ENCODE results near the gene SRSF3. TPM values are rescaled to one million over a fixed set of nuclear protein-coding genes. Genes with fewer than 3 reads are reported as not detected.
"Not testable (repeated sequence)": the region's sequence is repeated elsewhere in the genome, so short reads cannot be mapped to it uniquely, and the experiment has no call there.

SRSF3 gene
- polyA plus RNA-seq, 3 donors from 2014 or later = 344 to 391 (median 379) TPM

DNA sequence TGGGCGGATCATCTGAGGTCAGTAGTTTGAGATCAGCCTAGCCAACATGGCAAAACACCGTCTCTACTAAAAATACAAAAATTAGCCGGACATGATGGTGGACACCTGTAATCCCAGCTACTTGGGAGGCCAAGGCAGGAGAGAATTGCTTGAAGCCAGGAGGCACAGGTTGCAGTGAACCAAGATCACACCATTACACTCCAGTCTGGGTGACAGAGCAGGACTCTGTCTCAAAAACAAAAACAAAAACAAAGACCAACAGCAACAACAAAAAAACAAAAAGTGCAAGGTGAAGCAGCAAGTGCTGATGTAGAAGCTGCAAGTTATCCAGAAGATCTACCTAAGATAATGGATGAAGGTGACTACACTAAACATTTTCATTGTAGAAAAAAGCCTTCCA lies 17.5 kb downstream of the SRSF3 start:
- H3K4me3 Mint-ChIP-seq, H3K9me3 Mint-ChIP-seq, DNase-seq: not testable (repeated sequence)
- Mint-ChIP-seq H3K36me3 (peaks cover 4 to 23% (median 20%) of the 10 kb centered on the region in 3 donors), H3K27me3 (ENCODE audit: low read depth in 3 of 3) (peaks cover 2 to 16% (median 7%) of the 10 kb centered on the region in 3 donors), H3K4me1 (peaks cover 38 to 57% of the 10 kb centered on the region in 2 donors), H3K27ac (peak overlapping the region in 5 of 6 donors; percentile 31 to 83 (median 64))

DNA sequence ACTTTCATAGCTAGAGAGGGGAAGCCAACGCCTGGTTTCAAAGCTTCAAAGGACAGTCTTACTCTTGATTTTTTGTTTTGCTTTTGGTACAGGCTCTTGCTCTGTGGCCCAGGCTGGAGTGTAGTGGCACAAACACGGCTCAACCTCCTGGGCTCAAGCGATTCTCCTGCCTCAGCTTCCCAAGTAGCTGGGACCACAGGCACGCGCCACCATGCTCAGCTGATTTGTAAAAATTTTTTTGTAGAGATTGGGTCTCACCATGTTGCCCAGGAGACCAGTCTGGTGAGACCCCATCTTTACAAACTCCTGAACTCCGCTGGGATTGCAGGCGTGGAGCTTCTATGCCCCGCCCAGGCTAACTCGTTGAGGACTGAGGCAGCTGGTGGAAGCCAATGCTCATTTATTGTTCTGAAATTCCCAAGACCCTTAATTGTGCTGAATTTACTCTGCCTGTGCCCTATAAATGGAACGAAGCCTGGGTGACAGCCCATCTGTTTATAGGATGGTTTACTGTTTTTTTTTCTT lies 18.0 kb downstream of the SRSF3 start:
- H3K4me3 Mint-ChIP-seq = no peak overlapping the region
- H3K27ac Mint-ChIP-seq = peak overlapping the region in 4 of 6 donors; percentile 7 to 83 (median 60)
- H3K4me1 Mint-ChIP-seq = peaks cover 41 to 56% of the 10 kb centered on the region in 2 donors
- no peak for DNase-seq
- peaks cover 2 to 16% (median 7%) of the 10 kb centered on the region in 3 donors for H3K27me3 Mint-ChIP-seq (ENCODE audit: low read depth in 3 of 3)
- no peaks in the 10 kb centered on the region for H3K9me3 Mint-ChIP-seq
- peaks cover 4 to 23% (median 20%) of the 10 kb centered on the region in 3 donors for H3K36me3 Mint-ChIP-seq

DNA sequence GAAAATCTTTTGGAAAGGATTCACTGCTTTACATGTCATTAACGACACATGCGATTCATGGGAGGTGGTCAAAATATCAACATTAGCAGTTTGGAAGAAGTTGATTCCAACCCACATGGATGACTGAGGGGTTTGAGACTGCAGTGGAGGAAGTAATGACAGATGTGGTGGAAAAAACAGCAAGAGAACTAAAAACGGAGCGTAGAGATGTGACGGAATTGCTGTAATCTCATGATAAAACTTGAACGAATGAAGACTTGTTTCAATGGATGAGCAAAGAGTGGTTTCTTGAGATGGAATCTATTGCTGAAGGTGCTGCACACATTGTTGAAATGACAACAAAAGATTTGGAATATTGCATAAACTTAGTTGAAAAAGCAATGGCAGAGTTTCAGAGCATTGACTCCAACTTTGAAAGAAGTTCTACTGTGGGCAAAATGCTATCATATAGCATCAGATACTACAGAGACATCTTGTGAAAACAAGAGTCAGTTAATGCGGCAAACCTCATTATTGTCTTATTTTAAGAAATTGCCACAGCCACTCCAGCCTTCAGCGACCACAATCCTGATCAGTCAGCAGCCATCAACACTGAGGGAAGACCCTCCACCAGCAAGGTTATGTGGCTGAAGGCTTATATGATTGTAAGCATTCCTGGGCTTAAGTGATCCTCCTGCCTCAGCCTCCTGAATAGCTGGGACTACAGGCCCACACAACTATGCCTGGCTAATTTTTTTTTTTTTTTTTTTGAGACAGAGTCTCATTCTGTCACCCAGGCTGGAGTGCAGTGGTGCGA lies 19.2 kb downstream of the SRSF3 start:
- Mint-ChIP-seq H3K4me1 (peaks cover 33 to 44% of the 10 kb centered on the region in 2 donors), H3K9me3 (no peaks in the 10 kb centered on the region), H3K27ac (peak overlapping the region in 4 of 6 donors; percentile 4 to 84 (median 78)), H3K4me3 (no peak overlapping the region), H3K36me3 (peaks cover 4 to 13% (median 12%) of the 10 kb centered on the region in 3 donors), H3K27me3 (ENCODE audit: low read depth in 3 of 3) (peaks cover 0 to 8% (median 2%) of the 10 kb centered on the region in 3 donors)
- DNase-seq = no peak

DNA sequence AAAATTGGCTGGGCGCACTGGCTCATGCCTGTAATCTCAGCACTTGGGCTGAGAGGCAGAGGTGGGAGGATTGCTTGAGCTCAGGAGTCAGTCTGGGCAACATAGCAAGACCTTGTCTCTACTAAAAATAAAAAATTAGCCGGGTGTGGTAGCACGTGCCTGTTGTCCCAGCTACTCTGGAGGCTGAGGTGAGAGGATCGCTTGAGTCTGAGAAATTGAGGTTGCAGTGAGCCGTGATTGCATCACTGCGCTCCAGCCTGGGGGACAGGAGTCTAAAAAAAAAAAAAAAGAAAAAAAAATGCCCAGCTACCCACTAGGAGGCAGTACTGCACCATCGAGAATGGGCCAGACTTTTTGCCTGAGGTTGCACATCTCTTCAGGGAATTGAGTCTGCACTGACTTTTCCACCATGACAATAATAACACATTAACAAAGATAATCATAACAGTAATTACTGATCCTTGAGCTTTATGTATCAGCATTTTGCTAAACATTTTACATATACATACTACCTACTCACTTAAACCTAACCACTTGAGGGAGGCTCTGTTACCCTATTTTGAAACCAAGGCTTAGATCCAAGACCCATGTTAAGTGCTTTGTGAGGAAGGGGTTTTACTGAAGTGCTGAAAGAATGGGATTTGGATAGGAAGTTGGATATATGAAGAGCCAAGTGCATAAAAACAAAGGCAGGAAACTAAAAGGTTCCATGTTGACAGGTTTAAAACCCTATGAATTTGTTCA lies 21.0 kb downstream of the SRSF3 start:
- Mint-ChIP-seq H3K9me3 (no peaks in the 10 kb centered on the region), H3K4me1 (peaks cover 20 to 26% of the 10 kb centered on the region in 2 donors), H3K27ac (peak overlapping the region; percentile 14 to 81 (median 72)), H3K27me3 (ENCODE audit: low read depth in 3 of 3) (peaks cover 0 to 2% (median 2%) of the 10 kb centered on the region in 3 donors), H3K36me3 (peaks cover 0 to 13% (median 12%) of the 10 kb centered on the region in 3 donors), H3K4me3 (no peak overlapping the region)
- DNase-seq = peak; percentile 52 to 68 (median 56)

DNA sequence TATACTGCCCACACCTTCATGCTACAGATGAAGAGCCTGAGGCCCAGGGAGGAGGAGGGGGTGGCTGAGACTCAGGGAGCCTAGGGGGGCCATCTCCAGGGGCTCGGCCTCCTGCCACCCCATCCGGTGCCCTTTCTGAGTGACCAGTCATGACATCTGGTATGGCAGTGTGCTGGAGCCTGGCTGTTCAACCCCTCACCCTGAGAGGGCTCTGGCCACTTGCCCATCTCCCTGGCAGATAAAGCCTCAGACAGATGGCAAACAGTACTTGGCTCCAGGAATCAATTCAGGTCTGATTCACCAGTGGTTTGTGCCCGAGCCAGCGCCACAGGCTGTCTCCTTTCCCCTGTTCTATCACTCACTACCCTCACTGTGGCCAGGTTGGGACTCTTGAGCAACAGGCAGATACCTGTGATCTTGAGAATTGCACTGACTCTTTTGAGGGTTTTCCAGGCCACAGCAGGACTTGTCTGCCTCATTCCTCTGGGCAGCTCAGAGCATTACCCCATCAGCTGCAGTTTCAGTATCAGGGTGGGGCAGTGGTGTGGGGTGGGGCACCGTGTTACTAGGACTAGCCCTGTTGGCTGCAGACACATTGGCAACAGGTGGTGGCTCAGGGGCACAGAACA lies 22.8 kb downstream of the SRSF3 start:
- peak overlapping the region in 3 of 6 donors; percentile 19 to 40 (median 30) for H3K27ac Mint-ChIP-seq
- peaks cover 0 to 7% (median 5%) of the 10 kb centered on the region in 3 donors for H3K36me3 Mint-ChIP-seq
- H3K4me1 Mint-ChIP-seq = peaks cover 13 to 15% of the 10 kb centered on the region in 2 donors
- H3K27me3 Mint-ChIP-seq (ENCODE audit: low read depth in 3 of 3) = peaks cover 0 to 2% (median 0%) of the 10 kb centered on the region in 3 donors
- DNase-seq = no peak
- no peaks in the 10 kb centered on the region for H3K9me3 Mint-ChIP-seq
- H3K4me3 Mint-ChIP-seq = no peak overlapping the region

DNA sequence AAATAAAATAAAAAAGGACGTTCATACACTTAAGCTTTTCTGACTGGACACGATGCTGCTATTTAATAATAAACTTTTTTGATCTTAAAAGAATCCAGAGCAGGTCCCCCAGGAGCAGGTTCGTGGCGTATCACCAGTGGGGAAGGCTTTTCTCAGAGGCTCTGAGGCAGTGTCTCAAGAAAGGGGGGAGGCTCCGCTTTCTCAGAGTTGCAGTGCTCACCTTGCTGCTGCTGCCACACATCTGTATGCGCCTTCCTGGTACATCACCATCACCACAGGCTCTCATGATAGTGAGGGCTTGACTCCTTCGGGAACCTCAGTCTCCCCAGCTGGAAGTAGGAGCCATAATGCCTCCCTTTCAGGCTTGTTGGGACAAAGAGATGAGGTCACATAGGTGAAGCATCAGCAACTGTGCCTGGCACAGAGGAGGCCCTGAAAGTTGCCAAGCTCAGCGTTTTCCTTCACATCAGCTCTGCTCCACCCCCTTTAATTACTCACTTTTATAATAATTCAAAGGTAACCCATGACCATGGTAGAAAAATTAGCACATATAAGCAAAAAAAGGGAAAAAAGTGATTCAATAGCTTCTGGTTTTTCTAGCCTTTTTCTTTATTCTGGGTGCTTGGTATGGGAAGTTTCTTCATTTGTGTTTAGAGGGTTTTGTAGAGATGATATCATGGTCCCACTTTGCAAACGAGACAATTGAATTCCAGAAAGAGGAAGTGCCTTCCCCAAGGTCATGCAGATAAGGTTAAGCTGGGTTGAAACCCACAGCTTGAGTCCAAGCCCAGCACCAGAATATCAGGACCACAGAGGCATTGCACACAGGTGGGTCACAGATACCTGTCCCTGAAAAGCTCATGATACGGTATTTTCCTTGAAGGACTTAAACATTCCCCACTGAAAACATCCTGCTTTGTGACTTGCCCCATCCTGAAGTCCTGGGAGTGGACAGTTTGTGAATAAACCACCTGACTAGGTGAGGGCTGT lies 24.5 kb downstream of the SRSF3 start:
- H3K27me3 Mint-ChIP-seq (ENCODE audit: low read depth in 3 of 3) = peaks cover 0 to 2% (median 2%) of the 10 kb centered on the region in 3 donors
- no peak overlapping the region for H3K4me3 Mint-ChIP-seq
- H3K27ac Mint-ChIP-seq = peak overlapping the region in 1 of 6 donors; percentile 3
- no peak for DNase-seq
- no peaks in the 10 kb centered on the region for H3K9me3 Mint-ChIP-seq
- H3K36me3 Mint-ChIP-seq = no peaks in the 10 kb centered on the region
- H3K4me1 Mint-ChIP-seq = peaks cover 14 to 21% of the 10 kb centered on the region in 2 donors

DNA sequence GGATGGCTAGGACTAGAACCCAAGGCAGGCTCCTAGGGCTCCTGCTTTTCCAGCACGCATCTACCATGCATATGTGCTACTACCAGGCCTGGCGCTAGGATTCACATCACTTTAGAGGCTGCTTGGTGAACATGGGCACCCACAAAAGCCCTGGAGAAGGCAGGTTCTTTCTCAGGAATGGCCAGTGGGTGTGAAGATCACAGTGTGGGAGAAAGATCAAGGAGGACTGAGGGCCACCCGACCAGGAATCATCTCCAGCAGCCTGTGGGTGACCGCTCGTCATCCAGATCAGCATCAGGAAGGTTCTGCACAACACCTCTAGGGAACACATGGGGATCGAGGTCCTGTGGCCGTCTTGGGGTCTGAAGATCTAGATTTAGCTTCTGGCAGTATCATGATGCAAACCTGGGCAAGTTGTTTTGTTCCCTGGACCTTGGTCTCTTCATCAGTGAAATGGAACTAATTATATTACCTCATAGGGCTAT lies 27.3 kb downstream of the SRSF3 start:
- no peak for DNase-seq
- no peaks in the 10 kb centered on the region for H3K36me3 Mint-ChIP-seq
- H3K27ac Mint-ChIP-seq = no peak overlapping the region
- H3K4me3 Mint-ChIP-seq = no peak overlapping the region
- peaks cover 0 to 7% (median 2%) of the 10 kb centered on the region in 3 donors for H3K27me3 Mint-ChIP-seq (ENCODE audit: low read depth in 3 of 3)
- H3K9me3 Mint-ChIP-seq = no peaks in the 10 kb centered on the region
- peaks cover 9 to 14% of the 10 kb centered on the region in 2 donors for H3K4me1 Mint-ChIP-seq

DNA sequence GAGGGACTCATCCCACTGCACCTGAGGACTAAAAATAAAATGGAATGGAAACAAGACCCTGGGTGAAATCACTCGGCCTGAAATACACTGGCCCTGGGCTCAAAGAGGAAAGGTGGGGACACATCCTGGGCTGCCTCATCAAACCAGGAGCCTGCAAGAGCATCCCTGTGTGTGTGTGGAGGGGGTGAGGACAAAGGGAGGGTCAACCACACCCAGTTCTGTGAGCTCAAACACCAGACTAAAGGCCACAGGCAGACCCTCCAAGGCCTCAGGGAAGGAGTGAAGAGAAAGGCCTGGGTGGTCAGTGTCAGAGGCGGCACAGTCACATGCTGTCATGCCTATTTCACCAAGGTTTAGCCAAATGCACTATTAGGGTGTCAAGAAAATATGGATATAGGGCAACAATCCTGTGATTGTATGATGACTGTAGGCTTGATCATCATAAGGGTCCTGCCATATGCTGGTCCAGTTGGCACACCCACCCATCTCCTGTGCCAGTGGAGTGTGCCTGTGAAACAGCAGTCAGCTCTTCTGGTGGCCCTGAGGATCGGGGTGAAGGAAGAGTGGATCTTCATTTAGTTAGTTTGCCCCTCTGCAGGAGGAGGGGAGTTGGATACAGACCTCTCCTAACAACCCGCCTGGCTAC lies 28.9 kb downstream of the SRSF3 start:
- DNase-seq = no peak
- no peak overlapping the region for H3K4me3 Mint-ChIP-seq
- H3K27me3 Mint-ChIP-seq (ENCODE audit: low read depth in 3 of 3) = peaks cover 0 to 7% (median 2%) of the 10 kb centered on the region in 3 donors
- H3K27ac Mint-ChIP-seq = peak overlapping the region in 3 of 6 donors; percentile 53 to 71 (median 60)
- no peaks in the 10 kb centered on the region for H3K9me3 Mint-ChIP-seq
- H3K4me1 Mint-ChIP-seq = peaks cover 9% of the 10 kb centered on the region in 2 donors
- no peaks in the 10 kb centered on the region for H3K36me3 Mint-ChIP-seq

DNA sequence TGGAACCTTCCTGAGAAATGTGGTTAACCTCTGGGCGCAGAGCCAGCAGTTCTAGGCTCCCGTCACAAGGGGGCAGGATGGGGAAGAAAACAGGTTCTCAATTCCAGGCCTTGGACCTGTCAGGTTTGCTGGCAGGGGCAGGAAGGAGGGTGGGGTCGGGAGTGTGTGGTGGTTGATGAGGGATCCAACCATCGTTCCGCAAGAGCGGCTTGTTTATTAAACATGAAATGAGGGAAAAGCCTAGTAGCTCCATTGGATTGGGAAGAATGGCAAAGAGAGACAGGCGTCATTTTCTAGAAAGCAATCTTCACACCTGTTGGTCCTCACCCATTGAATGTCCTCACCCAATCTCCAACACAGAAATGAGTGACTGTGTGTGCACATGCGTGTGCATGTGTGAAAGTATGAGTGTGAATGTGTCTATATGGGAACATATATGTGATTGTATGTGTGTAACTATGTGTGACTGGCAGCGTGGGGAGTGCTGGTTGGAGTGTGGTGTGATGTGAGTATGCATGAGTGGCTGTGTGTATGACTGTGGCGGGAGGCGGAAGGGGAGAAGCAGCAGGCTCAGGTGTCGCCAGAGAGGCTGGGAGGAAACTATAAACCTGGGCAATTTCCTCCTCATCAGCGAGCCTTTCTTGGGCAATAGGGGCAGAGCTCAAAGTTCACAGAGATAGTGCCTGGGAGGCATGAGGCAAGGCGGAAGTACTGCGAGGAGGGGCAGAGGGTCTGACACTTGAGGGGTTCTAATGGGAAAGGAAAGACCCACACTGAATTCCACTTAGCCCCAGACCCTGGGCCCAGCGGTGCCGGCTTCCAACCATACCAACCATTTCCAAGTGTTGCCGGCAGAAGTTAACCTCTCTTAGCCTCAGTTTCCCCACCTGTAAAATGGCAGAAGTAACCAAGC lies 29.6 kb downstream of the SRSF3 start:
- no peak overlapping the region for H3K4me3 Mint-ChIP-seq
- H3K27ac Mint-ChIP-seq = peak overlapping the region in 3 of 6 donors; percentile 53 to 71 (median 60)
- no peaks in the 10 kb centered on the region for H3K9me3 Mint-ChIP-seq
- H3K36me3 Mint-ChIP-seq = no peaks in the 10 kb centered on the region
- peaks cover 0 to 7% (median 2%) of the 10 kb centered on the region in 3 donors for H3K27me3 Mint-ChIP-seq (ENCODE audit: low read depth in 3 of 3)
- peak; percentile 61 to 68 (median 65) for DNase-seq
- peaks cover 9% of the 10 kb centered on the region in 2 donors for H3K4me1 Mint-ChIP-seq

DNA sequence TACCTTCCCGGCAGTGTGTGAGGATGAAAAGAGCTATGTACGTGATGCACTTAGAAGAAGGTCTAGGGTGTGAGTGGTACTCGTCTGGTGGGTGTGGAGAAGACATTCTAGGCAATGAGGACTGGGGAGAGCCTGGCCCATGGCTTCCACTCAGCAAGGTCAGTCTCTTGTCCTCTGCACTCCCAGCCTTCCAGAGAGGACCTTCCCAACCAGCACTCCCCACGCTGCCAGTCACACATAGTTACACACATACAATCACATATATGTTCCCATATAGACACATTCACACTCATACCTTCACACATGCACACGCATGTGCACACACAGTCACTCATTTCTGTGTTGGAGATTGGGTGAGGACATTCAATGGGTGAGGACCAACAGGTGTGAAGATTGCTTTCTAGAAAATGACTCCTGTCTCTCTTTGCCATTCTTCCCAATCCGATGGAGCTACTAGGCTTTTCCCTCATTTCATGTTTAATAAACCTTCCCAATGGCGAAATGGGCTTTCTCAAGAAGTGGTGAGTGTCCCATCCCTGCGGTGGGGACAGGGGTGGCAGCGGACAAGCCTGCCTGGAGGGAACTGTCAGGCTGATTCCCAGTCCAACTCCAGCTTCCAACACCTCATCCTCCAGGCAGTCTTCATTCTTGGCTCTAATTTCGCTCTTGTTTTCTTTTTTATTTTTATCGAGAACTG lies 30.4 kb downstream of the SRSF3 start:
- Mint-ChIP-seq H3K4me3 (no peak overlapping the region), H3K9me3 (no peaks in the 10 kb centered on the region), H3K4me1 (peaks cover 9% of the 10 kb centered on the region in 2 donors), H3K36me3 (no peaks in the 10 kb centered on the region), H3K27ac (no peak overlapping the region), H3K27me3 (ENCODE audit: low read depth in 3 of 3) (peaks cover 0 to 7% (median 2%) of the 10 kb centered on the region in 3 donors)
- DNase-seq = no peak

Data from immature natural killer cell (primary cell).